GM12878 (cell line): Measurements from ENCODE around the gene SELPLG. TPM values are rescaled to one million over a fixed set of nuclear protein-coding genes. Genes with fewer than 3 reads are reported as not detected.

ENCODE experiments used
- CBFB ChIP-seq: IDR thresholded peaks from 2 replicates; pipeline ENCODE4 v1.6.1; 2016; ENCODE audit warnings: antibody characterized with exemption, low read depth
- CBX3 ChIP-seq: fragments of 200-600 bp; sonication (generic); IDR thresholded peaks from 2 replicates; pipeline ENCODE4 v1.6.1; 2016; ENCODE audit warnings: low read depth, borderline replicate concordance
- CHD4 ChIP-seq: fragments of 200-600 bp; sonication (generic); IDR thresholded peaks from 2 replicates; pipeline ENCODE4 v1.6.1; 2016; ENCODE audit warnings: mild to moderate bottlenecking
- ETV6 ChIP-seq, 2 experiments: fragments of 450-650 bp in 1 of 2; IDR thresholded peaks in 1 of 2; conservative IDR thresholded peaks in 1 of 2; 2 replicates each; pipeline ENCODE4 v1.6.1; 2014; ENCODE audit warnings: antibody characterized with exemption in 1 of 2, borderline replicate concordance in 1 of 2, low read depth in 1 of 2, mild to moderate bottlenecking in 1 of 2, moderate library complexity in 1 of 2
- EZH2 ChIP-seq: IDR thresholded peaks from 2 replicates; pipeline ENCODE4 v1.6.1; 2012; ENCODE audit warnings: low read depth, mild to moderate bottlenecking, control low read depth, inconsistent platforms, low read length, borderline replicate concordance; ENCODE audit not compliant: control insufficient read depth
- FOS ChIP-seq: IDR thresholded peaks from 3 replicates; pipeline ENCODE4 v1.6.1; 2011; ENCODE audit warnings: borderline replicate concordance; ENCODE audit not compliant: insufficient read length; ENCODE audit errors: extremely low read depth
- FOXK2 ChIP-seq: fragments of 450-650 bp; IDR thresholded peaks from 2 replicates; pipeline ENCODE4 v1.6.1; 2017; ENCODE audit warnings: mild to moderate bottlenecking, moderate library complexity
- GATAD2B ChIP-seq: fragments of 450-650 bp; conservative IDR thresholded peaks from 2 replicates; pipeline ENCODE4 v1.6.1; 2017; ENCODE audit warnings: low read depth, mild to moderate bottlenecking, moderate library complexity
- HDAC6 ChIP-seq: fragments of 200-600 bp; sonication (generic); IDR thresholded peaks from one replicate; pipeline ENCODE4 v1.8.0; 2017; ENCODE audit warnings: antibody characterized with exemption; ENCODE audit not compliant: unreplicated experiment
- IRF4 ChIP-seq: IDR thresholded peaks from 2 replicates; pipeline ENCODE4 v1.6.1; 2011; ENCODE audit warnings: low read depth, low read length
- MEF2A ChIP-seq: IDR thresholded peaks from 2 replicates; pipeline ENCODE4 v1.6.1; 2011; ENCODE audit warnings: low read depth, mild to moderate bottlenecking, low read length, moderate library complexity; ENCODE audit not compliant: insufficient read depth
- MLLT1 ChIP-seq: fragments of 450-650 bp; IDR thresholded peaks from 2 replicates; pipeline ENCODE4 v1.6.1; 2016; ENCODE audit warnings: mild to moderate bottlenecking
- MTA3 ChIP-seq: IDR thresholded peaks from 2 replicates; pipeline ENCODE4 v1.6.1; 2012; ENCODE audit warnings: low read length, inconsistent platforms, borderline replicate concordance
- PKNOX1 ChIP-seq: fragments of 450-650 bp; IDR thresholded peaks from 2 replicates; pipeline ENCODE4 v1.6.1; 2016; ENCODE audit warnings: mild to moderate bottlenecking
- RB1 ChIP-seq: fragments of 450-650 bp; formaldehyde crosslinking; IDR thresholded peaks from 2 replicates; pipeline ENCODE4 v1.6.1; 2017; ENCODE audit warnings: mild to moderate bottlenecking, borderline replicate concordance
- SP1 ChIP-seq: IDR thresholded peaks from one replicate; pipeline ENCODE4 v1.6.1; 2011; ENCODE audit warnings: low read depth, low read length
- SRF ChIP-seq, 2 experiments: IDR thresholded peaks; 2 replicates each; pipeline ENCODE4 v1.6.1; 2011; ENCODE audit warnings: low read depth in 2 of 2, low read length in 2 of 2, mild to moderate bottlenecking in 1 of 2, moderate library complexity in 1 of 2
- STAT1 ChIP-seq: fragments of 450-650 bp; conservative IDR thresholded peaks from 2 replicates; pipeline ENCODE4 v1.6.1; 2014; ENCODE audit warnings: antibody characterized with exemption, mild to moderate bottlenecking
- TAF1 ChIP-seq: IDR thresholded peaks from 2 replicates; pipeline ENCODE4 v1.6.1; 2011; ENCODE audit warnings: mild to moderate bottlenecking, low read depth, low read length, borderline replicate concordance
- TCF12 ChIP-seq: IDR thresholded peaks from 2 replicates; pipeline ENCODE4 v1.6.1; 2011; ENCODE audit warnings: low read depth, mild to moderate bottlenecking, low read length
- ZNF687 ChIP-seq: fragments of 450-650 bp; IDR thresholded peaks from 2 replicates; pipeline ENCODE4 v1.6.1; 2017; ENCODE audit warnings: mild to moderate bottlenecking, moderate library complexity
- ZSCAN29 ChIP-seq: fragments of 450-650 bp; IDR thresholded peaks from 2 replicates; pipeline ENCODE4 v1.6.1; 2017; ENCODE audit warnings: mild to moderate bottlenecking, moderate library complexity
- ZZZ3 ChIP-seq: IDR thresholded peaks from 2 replicates; pipeline ENCODE4 v1.6.1; 2011; ENCODE audit warnings: low read depth; ENCODE audit not compliant: control insufficient read depth, insufficient read length
- polyA plus RNA-seq, 11 experiments: library from polyadenylated mRNA; depleted of rRNA in 4 of 11; unstranded in 6 of 11; stranded (reverse) in 5 of 11; fragments of >200 nt; fragmentation: Nextera tagmentation in 4 of 11; fragmentation: Illumina TruSeq in 1 of 11; extraction: Ambion mirVana in 4 of 11; extraction: Trizol in 1 of 11; gene quantifications; 1 replicate in 1 of 11; 2 replicates in 10 of 11; pipeline versions ENCODE4 v1.2.1 to v1.2.3, GENCODE V29; 2011 to 2016; ENCODE audit warnings: inconsistent platforms in 2 of 11, missing spikeins in 2 of 11, low read depth in 1 of 11
- total RNA-seq, 4 experiments: library from RNA; depleted of rRNA in 3 of 4; stranded (reverse); fragments of >200 nt in 3 of 4; fragmentation: Illumina TruSeq in 1 of 4; extraction: Trizol in 1 of 4; gene quantifications; 2 replicates each; pipeline versions ENCODE4 v1.2.1 to v1.2.3, GENCODE V29; 2013 to 2021

SELPLG gene
- total and polyA plus RNA-seq, 10 of the 15 experiments (the other 5 are each of a cell fraction or from before 2014, with no cell fraction given), result 3.2 to 32.3 (median 23.9) TPM

GRCh38 chr12:108618079-108618952 is 15.4 kb downstream of the SELPLG start (continued):
- TF ChIP-seq FOXK2 (no peak), CBFB (no peak), SP1 (no peak), TCF12 (no peak; the same call in 1 of the 2 replicates), MEF2A (0 out of 2 replicates have a peak, but pooled peaks have one; percentile 12), CBX3 (no peak), ETV6 (conservative IDR thresholded peaks at IDR 0.05 in 1 of 2, IDR thresholded peaks at IDR 0.05 in 1 of 2; ENCODE audit: borderline replicate concordance in 1 of 2, low read depth in 1 of 2) (no peak), IRF4 (no peak), HDAC6 (no peak), EZH2 (no peak), FOS (no peak), SRF (IDR thresholded peaks at IDR 0.05; ENCODE audit: low read depth in 2 of 2, low read length in 2 of 2) (no peak), ZZZ3 (no peak), MTA3 (no peak), STAT1 (0 out of 2 replicates have a peak, but pooled peaks have one; percentile 72), MLLT1 (no peak), ZSCAN29 (no peak), GATAD2B (no peak; the same call in 1 of the 2 replicates), PKNOX1 (no peak), CHD4 (no peak), ZNF687 (no peak; the same call in 1 of the 2 replicates), RB1 (no peak), TAF1 (no peak)
